Femur (tissue), 1 donor: ENCODE results near the gene RETREG1.
A peak's percentile ranks its signal among the peaks of the same experiment; 100 is the strongest.
"Not testable (repeated sequence)": the region's sequence is repeated elsewhere in the genome, so short reads cannot be mapped to it uniquely, and the experiment has no call there.

Source experiments
- DNase-seq: peaks from one replicate; pipeline ENCODE4 v3.0.0-alpha.2; 2017

Gene RETREG1

DNA sequence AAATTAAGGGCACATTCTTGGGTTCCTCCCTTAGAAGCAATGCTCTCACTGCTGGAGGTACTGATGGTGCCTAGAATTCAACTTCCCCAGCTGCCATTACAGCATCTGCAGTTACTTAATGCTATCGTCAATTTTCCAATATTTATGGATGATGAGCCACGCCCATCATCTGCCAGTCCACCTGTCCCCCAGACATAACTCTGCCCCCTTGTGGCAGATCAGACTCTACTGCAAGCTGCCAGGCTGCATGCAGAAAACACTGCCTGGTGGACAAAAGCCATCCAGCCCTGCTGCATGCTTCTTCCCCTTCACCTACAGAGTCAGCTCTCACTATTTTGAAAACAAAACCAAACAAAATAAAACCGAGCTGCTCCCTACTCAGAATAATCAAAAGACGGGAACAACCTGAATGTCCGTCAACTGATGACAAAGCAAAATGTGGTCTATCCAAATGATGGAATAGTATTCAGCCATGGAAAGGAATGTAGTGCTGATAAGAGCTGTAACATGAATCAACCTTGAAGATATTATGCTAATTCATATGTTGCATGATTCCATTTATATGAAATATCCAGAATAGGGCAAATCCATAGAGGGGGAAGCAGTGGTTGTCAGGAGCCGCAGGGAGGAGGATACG lies 66.4 kb downstream of the RETREG1 start:
- no peak for DNase-seq

DNA sequence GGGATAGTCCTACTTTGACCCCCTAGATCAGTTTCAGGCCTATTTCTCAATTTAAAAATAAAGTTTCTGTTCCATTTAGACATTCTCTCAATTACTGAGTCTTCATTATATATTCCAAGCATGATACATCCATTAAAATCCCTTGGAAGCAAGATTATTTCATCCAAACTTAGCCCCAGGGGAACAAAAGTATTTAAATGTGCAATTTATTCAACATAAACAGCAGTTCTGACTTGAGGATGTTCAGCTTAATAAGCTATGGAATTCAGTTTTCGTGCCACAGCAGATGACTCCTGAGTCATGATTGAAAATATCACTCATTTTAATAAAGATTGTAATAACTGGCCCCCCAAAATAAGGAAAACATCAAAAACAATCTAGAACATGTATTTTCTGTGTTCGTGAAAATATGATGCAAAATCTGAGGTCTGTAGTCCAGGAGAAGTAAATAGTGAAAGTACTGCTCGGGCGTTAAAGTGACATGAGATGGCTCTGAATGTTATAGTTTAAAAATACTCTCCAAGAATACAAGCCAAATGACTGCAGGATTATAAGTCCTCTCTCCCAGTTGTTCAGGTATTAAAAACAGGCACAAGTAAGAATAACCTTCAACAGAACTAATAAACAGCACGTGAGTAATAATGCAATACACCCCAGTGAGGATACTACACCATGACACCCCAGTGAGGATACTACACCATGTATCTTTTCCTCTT lies 67.1 kb downstream of the RETREG1 start:
- no peak for DNase-seq

DNA sequence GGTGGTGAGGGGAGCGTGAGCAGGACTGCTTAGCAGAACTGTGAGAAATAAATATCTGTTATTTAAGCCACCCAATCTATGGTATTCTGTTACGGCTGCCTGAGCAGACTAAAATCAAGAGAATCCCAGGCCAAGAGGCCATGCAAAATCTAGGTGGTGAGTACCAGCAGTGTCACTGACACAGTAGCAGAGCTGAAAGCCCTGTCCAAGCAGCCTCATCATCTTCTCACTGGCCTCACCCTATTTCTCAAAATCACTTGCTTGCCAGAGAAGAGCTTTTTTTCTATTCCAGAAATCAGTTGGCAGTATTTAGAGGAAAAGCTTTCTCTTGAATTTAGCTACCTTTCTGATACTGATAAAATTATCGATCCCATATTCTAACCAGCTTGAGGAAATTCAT lies 68.0 kb downstream of the RETREG1 start:
- DNase-seq: no peak

DNA sequence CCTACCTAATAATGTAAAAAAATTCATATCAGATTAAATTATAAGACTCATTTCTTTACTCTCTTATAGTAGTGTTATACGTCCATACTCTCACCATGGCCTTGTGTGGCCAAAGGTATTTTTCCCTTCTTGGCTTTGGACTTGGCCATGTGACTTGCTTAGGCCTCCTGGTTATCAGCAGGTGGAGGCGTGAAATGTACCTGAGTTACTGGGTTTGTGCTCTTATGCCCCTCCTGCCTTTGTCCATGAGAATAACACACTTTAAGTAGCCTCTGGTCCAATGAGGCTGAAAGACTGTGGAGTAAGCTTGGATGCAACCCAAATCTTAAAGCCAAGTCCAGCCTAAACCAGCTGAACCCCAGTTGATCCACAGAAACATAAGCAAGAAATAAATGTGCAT lies 68.7 kb downstream of the RETREG1 start:
- DNase-seq: no peak

DNA sequence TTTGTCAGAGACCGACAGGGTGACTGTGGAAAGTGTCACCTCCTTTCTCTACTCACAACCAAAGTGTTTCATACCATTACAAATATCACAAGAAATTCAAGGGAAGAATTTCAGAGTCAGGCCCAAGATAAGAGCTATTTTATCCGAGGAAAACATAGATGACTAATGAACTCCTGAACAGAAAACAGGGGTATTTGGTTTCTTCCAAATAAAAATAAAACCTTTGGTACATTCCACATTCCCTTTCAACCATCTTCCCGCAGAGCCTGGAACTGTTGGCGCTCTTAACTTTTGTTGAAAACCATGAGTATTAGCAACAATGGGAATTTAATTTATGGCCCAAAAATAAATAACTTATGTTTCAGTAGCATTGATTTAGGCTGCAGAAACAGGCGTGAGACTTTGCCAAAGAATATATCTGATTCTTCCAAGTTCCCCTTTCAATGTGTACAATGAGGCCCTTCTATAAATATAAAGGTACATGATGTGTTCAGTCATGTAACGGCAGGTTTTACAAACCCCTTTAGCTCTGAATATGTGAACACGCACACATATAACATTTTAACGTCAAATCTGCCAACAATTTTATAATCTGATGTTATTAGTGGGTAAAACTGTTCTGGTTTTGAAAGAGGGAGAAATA lies 69.5 kb downstream of the RETREG1 start:
- DNase-seq: no peak

DNA sequence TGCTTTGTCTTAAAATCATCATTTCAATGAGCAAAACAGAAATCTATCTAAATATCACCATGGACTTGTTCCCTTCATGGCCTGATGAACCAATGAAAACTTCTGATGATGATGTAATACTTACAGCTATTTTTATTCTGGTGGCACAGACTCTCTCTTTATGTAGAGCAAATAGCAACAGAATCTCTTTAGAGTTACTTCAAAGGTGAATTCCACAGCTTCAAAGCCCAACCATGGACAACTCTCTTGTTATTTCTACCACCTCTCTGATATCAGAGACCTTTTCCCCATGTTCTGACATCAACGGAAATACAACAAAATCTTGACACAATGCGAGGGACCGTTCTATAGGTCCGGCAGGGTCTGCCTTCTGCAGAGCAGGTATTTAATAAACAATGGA lies 70.1 kb downstream of the RETREG1 start:
- no peak for DNase-seq

DNA sequence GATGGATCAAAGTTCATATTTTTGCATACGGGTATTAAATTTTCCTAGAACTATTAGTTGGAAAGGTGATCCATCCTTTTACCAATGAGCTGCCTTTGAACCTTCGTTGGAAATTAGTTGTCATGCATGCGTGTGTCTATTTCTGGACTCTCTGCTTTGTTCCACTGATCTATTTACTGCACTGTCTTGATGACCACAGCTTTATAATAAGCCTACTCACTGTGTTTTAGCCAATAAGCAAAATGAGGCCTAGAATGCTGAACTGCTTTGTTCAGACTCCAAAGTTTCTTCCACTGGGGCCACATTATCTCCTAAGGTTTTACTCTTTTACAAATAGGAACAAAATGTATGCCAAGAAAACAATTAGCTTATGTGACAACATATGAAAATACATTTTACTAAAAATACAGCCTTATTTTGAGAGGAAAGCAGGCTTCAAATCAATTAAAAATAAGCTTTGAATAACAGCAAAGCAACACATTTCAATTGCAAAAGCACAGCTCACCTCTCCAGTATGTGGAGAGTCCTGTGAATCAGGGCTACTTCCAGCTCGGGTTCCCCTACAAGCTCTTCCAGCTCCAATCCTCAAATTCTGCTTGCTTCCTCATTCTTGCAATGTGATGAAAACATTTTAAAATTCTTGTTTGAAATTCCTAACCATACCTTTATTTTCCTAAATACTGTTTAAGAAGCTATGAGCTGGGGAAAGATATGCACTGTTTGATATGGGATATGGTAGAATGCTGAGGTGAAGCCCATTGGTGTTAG lies 72.0 kb downstream of the RETREG1 start:
- no peak for DNase-seq

DNA sequence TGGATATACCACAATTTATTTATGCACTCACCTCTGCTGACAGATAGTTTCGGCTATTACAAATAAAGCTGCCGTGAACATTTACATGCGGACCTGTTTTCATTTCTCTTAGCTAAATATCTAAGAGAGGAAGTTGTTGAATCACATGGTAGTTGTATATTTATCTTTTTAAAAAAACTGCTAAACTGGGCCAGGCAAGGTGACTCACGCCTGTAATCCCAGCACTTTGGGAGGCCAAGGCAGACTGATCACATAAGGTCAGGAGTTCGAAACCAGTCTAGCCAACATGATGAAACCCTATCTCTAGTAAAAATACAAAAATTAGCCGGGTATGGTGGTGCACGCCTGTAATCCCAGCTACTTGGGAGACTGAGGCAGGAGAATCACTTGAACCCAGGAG lies 73.6 kb downstream of the RETREG1 start:
- not testable (repeated sequence) for DNase-seq

DNA sequence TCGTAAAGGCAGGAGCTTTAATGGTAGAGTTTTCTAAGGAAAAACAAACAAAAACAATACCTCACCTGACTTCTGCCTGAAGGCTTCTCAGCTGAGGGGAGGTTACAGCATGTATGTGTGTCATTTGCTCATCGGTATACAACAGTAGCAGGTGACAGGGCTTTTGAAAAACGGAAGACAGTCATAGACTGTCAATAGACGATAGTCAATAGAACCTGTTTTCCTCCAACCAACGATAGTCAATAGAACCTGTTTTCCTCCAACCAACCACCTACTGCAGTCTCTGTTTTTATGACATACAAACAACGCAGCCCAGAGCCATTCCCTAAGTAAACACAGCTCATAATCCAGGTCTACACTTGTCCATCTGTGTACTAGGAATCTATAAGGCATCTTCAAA lies 74.6 kb downstream of the RETREG1 start:
- DNase-seq: no peak

DNA sequence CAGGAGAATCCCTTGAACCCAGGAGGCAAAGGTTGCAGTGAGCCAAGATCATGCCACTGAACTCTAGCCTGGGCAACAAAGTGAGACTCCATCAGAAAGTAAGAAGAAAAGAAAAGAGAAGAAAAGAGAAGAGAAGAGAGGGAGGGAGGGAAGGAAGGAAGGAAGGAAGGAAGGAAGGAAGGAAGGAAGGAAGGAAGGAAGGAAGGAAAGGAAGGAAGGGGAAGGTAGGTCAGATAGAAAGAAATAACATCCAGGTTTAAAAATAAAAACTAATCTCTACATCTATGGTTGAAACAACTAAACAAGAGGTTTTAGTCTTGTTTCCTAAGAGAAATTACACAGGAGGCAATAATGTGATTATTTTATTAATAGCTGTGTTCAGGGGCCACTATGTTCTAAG lies 75.2 kb downstream of the RETREG1 start:
- not testable (repeated sequence) for DNase-seq

DNA sequence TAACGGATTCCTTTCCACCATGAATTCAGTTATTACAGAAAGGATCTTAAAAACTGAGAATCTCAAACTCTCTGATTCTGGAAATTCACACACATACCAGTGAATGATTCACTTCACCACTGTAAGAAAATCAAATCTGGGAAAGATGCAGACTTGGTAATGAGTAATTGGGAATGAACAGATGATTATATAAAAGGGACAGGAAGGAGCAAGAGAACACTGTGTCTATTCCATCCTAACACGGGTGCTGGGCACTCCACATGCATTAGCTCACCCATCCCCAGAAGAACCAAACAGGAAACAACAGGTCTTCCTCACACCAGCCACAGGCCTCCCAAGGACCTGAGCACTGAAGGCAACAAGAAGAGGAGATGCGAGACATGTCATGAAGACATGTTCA lies 76.4 kb downstream of the RETREG1 start:
- no peak for DNase-seq

DNA sequence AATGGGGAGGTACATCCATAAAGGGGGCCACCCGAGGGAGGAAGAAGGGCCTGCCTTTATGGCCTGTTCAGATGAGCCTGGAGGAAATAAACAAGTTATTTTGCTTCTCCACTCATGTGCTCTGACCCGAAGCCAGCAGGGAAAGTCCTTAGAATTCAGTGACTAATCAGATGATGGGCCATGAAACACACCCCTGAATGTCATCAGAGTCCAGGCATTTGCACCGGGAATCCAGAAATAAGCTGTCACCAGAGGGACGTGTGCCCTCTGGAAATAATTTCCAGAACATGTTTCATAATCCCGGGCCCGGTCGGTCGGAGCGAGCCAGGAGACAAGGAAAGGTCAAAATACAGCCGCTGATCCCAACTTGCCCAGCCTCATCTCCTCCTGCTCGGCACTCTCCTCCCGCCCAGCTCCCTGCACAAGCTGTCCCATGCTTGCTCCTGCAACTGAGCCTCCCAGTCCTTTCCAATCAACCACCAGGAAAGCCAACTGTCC lies 77.6 kb downstream of the RETREG1 start:
- DNase-seq: peak; percentile 40

DNA sequence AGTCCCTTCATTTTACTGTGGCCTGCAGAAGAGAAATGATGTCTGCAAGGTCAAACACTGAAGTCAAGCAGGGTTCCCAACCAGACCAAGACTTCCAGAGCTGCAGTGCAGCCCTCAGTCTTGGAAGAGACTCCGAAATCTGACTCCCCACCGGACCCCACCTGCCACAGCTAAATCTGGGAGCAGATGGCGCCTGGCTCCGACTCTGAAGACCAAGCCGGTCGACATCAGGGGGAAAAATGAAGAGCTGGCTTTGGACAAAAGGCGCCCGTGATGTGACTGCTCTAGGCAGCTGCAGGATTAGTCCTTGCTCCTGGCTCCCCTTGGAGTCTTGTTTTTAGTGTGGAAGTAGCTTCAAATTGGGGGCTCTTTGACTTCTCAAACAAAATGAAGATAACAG lies 78.8 kb downstream of the RETREG1 start:
- DNase-seq: peak; percentile 82

DNA sequence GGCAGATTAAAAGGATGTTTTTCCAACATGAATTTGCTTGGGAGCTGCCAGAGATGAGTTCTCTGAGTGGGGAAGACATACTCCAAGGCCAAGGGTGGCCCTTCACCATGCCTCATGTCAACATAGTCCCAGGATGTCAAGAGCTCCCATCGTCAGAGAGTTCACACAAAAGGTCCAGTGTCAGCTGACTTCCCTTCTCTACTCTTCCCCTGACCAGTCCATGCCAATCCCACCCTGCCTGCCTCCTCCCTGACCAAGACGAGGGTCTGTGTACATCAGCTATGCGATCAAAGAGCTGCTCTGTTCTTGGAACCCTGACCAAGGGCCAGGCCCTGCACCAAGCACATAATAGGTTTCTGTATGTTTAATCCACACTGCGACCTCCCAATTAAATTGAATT lies 80.0 kb downstream of the RETREG1 start:
- no peak for DNase-seq

DNA sequence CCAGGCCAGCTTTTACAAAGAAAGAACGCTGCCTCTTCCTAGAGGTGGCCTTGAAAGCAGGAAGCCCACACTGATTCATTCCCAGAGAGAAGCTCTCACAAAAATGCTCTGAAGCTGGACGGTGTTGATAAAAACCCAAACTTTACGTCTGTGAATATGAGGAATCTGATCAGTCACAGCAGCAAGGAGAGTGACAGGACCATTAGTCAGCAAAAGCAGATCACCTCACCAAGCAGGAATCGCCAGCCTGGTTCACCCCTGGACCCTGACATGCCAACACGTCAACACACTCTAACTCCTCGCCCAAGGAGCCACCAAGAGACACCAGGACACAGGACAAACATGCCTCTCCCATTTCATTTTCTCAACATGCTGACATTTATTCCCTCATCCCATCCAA lies 80.6 kb downstream of the RETREG1 start:
- DNase-seq: no peak

DNA sequence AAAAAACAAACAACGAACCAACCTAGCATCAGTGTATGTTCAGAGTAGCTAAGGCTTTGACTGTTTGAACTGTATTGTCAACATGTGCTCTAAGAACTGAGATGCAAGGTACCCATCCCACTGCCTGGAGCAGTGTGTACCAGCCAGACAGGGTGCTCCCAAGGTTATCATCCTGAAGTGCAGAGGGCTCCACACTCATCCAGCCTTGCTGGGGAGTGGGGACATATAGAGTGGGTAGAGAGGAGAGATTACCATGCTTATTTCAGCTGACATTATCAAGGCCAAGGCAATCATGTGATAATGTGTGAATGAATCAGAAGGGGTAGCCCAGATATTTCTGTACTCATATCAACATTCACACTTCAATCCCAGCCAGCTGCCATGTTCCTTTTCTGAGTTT lies 82.5 kb downstream of the RETREG1 start:
- DNase-seq: no peak

DNA sequence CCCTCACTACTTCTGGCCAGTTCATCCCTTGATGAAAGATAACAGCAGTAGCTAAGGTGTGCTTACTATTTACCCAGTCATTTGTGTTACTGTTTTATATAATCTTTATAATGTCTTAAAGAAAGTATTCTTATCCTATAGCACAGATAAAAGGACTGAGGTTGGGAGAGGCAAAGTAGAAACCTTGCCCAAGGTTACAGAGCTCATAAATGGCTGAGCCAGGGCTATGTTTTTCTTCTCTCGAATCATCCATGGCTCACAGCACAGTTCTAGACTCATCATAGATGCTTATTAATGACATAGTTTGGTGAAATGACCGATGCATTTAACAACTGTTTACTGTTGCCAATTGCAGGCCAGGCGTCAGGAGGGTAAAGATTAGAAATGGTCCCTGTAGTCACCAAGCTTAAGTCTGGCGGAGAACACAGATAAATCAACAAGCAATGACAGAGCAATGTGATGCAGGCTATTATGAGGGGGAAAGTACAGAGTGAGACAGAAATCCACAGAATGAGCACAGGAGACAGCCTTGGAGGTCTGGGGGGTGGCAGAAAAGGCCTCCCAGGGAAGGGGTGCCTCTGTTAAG lies 85.6 kb downstream of the RETREG1 start:
- no peak for DNase-seq

DNA sequence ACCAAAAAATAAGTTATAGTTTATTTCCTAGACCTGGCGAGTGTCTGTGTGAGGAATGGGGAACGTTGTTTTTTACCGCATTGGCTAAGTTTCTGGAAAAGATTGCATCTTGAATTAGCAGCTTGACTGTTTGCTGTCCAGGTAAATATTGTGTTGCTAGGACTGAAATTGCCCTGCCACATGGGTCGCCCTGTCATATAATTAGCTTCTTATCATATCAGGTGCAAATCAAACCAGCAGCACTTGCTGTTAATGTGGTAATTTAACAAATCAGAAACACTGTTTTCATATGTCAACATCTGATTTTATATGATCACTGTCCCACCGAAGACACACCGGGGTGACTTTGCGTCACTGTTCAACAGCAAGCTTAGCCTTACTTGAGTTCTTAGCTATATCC lies 87.5 kb downstream of the RETREG1 start:
- DNase-seq: no peak

DNA sequence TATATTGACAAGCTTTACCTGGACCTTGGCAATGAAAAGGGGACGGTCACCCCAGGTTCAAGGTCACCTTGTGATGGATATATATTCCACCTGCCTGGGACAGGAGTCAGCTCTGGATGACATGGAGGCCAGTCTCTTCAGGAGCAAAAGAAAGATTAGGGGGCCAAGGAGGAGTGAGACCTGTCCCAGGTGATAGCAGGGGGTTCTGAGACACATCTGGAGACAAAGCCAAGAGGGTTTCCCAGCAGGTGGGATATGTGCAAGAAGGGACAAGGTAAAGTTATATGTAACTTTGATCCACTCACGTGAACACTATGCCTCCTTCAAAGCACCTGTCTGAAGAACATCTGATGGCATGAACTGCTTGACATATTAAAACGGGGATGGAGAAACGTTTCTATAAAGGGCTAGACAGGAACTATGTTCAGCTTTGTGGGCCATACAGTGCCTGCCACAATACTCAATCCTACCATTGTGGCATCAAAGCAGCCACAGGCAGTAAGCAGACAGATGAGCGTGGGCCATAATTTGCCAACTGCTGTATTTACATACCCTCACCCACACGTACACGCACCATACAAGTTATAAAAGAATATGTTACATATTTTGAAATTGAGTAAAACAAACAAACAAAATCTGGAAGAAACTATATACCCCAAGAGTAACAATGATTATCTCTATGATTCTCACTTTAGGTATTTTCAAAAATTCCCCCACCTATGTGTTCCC lies 88.3 kb downstream of the RETREG1 start:
- DNase-seq: no peak

DNA sequence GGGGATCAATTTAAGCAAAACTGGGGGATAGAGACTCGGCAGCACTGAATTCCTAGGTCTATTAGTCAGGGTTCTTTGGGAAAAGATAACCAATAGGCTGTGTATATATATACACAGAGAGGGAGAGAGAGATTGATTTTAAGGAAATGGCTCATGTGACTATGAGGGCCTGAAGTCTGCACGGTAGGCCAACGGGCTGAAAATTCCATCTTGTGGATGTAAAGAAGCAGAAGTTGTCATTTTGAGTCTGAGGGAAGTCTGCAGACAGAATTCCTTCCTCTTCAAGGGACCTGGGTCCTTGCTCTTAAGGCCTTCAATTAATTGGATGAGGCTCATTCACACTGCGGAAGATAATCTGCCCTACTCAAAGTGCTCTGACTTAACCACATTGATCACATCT lies 91.1 kb downstream of the RETREG1 start:
- no peak for DNase-seq

DNA sequence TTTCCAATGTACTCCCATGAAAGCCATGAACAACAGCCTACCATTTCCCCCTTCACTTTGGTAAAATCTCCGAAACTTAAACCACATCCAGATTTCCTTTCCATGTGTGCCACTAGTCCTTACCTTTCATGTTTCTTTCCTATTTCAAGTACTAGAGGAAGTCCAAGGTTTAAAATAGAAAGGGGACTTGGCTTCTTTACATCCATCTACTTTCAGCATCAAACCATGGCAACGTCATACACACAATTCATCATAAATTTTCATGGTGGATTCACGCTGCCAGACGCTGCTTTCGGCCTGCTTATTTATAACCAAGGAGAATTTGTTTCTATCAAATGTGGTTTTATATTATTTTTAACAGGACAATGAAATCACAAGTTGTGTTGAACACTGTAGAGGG lies 92.5 kb downstream of the RETREG1 start:
- no peak for DNase-seq
